BJ (cell line): ENCODE results near the gene NDUFA7. TPM values are rescaled to one million over a fixed set of nuclear protein-coding genes. Genes with fewer than 3 reads are reported as not detected.

ENCODE experiments used
- CTCF ChIA-PET: fragments of 350-600 bp; formaldehyde crosslinking; extraction: SDS; loops from one replicate; lab custom pipeline; 2021; ENCODE audit warnings: antibody characterized with exemption, inconsistent platforms; lab: Yijun Ruan, JAX
- POLR2A ChIA-PET: fragments of 300-600 bp; sonication (Branson Sonifier 250); formaldehyde crosslinking; extraction: SDS; loops from one replicate; lab custom pipeline; 2021; ENCODE audit warnings: antibody characterized with exemption; lab: Charles Lee
- DNase-seq: peaks from one replicate; pipeline ENCODE4 v3.0.0-alpha.2; 2011; ENCODE audit warnings: low read depth
- H3K27me3 ChIP-seq: 2 replicates; pipeline ENCODE4 v1.6.0; 2011; ENCODE audit warnings: low read length; ENCODE audit not compliant: control insufficient read depth, insufficient read depth
- H3K36me3 ChIP-seq: 2 replicates; pipeline ENCODE4 v1.5.1; 2011; ENCODE audit warnings: low read length; ENCODE audit not compliant: control insufficient read depth, insufficient read depth
- H3K4me3 ChIP-seq: 2 replicates; pipeline ENCODE4 v1.5.1; 2011; ENCODE audit warnings: low read depth, mild to moderate bottlenecking, control low read depth, low read length
- polyA minus RNA-seq: library from RNA; depleted of rRNA, polyadenylated mRNA; stranded (reverse); fragments of >200 nt; gene quantifications from 2 replicates; pipeline ENCODE4 v1.2.3, GENCODE V29; 2011; rRNA and poly(A)+ RNA removed
- polyA plus RNA-seq: library from polyadenylated mRNA; depleted of rRNA; stranded (reverse); fragments of >200 nt; gene quantifications from 2 replicates; pipeline ENCODE4 v1.2.3, GENCODE V29; 2011; rRNA removed
- TF ChIP-seq, protein P1 (sequence below): IDR thresholded peaks from 2 replicates; pipeline ENCODE4 v1.5.1; 2011; ENCODE audit warnings: low read depth, mild to moderate bottlenecking, control low read depth, inconsistent platforms, low read length, moderate library complexity; ENCODE audit not compliant: insufficient read depth

The NDUFA7 gene
- polyA plus RNA-seq (40.5 and 48.3 TPM in 2 replicates), polyA minus RNA-seq (53.5 and 85.5 TPM in 2 replicates)

DNA sequence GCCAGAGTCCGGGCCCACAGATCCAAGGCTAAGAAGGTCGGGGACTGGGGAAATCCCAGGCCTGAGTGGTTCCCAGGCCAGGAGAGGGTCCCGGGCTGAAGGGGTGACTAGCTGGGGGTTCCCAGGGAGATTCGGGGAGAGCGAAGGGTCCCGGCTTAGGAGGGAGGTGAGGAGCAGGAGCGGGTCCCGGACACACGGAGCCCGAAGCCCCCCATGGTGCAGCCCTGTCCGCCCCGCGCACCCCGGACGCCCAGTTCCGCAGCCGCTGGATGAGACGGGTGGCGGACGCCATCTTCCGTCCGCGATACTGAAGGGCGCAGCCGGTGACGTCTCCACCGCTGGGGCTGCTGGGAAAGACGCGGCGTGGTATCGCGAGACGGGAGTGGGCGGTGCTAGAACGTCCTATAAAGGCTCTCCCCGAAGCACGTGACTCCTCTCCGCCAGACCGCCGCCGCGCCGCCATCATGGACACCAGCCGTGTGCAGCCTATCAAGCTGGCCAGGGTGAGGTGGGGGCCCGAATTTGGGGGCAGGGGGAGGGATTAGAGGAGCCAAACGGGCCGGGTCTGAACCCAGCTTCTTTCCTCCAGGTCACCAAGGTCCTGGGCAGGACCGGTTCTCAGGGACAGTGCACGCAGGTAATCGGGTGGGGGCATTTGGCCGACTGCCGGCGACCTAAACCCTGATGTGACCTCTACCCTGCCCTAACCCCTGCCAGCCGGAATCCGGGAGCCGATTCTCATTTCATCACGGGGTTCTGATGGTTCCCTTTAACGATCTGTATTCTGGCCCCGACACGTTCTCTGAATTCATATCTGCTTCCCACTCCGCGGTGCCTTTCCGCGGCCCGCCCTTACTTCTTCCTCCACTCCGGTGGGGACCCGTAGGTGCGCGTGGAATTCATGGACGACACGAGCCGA lies at the start of gene NDUFA7, which contains the start of gene RPS28:
NDUFA7 (minus strand) TSS at position 309 of the 919 bp plus-strand sequence; CDS start at position 292, 17 bp downstream.
RPS28 (plus strand) TSS at position 430 of the 919 bp plus-strand sequence; CDS start at position 465, 35 bp downstream.
- TF ChIP-seq, protein P1, sequence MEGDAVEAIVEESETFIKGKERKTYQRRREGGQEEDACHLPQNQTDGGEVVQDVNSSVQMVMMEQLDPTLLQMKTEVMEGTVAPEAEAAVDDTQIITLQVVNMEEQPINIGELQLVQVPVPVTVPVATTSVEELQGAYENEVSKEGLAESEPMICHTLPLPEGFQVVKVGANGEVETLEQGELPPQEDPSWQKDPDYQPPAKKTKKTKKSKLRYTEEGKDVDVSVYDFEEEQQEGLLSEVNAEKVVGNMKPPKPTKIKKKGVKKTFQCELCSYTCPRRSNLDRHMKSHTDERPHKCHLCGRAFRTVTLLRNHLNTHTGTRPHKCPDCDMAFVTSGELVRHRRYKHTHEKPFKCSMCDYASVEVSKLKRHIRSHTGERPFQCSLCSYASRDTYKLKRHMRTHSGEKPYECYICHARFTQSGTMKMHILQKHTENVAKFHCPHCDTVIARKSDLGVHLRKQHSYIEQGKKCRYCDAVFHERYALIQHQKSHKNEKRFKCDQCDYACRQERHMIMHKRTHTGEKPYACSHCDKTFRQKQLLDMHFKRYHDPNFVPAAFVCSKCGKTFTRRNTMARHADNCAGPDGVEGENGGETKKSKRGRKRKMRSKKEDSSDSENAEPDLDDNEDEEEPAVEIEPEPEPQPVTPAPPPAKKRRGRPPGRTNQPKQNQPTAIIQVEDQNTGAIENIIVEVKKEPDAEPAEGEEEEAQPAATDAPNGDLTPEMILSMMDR = peak; percentile 32; the same call in 1 of the 2 replicates
- ChIA-PET POLR2A (interaction anchor here (0.5 kb wide), 1 partner anchor 116 kb away, joined by 18 read pairs; no protein-coding TSS in a partner anchor), CTCF (interaction anchor here (0.8 to 1.5 kb wide), 3 partner anchors 11 to 14 kb away, joined by 3 to 4 read pairs (median 3); no protein-coding TSS in a partner anchor)
- H3K36me3 ChIP-seq = peaks cover 8% of the 10 kb centered on the region
- H3K27me3 ChIP-seq = no peaks in the 10 kb centered on the region
- peak; percentile 59 for DNase-seq
- peak within 1 kb of the TSS; percentile 62 for H3K4me3 ChIP-seq

DNA sequence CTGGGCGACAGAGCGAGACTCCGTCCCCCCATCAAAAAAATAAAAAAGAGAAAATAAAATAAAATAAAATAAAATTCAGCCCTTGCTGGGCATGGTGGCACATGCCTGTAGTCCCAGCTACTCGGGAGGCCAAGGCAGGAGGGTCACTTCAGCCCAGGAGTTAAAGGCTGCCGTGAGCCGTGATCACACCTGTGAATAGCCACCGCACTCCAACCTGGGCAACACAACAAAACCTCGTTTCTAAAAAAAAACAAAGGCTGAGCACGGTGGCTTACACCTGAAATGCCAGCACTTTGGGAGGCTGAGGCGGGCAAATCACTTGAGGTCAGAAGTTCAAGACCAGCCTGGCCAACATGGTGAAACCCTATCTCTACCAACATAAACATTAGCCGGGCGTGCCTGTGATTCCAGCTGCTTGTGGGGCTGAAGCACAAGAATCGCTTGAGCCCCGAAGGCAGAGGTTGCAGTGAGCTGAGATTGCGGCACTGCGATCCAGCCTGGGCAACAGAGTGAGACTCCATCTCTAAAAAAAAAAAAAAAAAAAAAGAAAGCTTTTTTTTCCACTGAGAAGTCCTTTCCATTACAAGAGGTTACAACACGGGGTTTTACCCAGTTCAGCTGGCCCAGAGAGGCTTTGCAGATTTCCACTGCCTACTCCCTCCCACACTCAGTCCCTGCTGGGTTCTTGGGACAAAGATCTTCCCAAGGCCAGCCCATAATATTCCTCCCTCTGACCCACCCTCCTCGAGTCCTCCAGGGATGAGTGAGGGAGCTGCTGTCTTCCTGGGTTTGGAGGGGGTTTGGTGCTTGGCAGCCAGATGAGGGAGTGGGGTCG lies 49.2 kb upstream of the NDUFA7 start:
- Histone ChIP-seq H3K36me3 (peaks cover 12% of the 10 kb centered on the region), H3K27me3 (no peaks in the 10 kb centered on the region), H3K4me3 (no peak overlapping the region)
- TF ChIP-seq, protein P1 = no peak
- ChIA-PET CTCF (interaction anchor here (1.7 kb wide), 1 partner anchor 16 kb away, joined by 4 read pairs; no protein-coding TSS in a partner anchor), POLR2A (no interaction called here)
- DNase-seq = no peak

DNA sequence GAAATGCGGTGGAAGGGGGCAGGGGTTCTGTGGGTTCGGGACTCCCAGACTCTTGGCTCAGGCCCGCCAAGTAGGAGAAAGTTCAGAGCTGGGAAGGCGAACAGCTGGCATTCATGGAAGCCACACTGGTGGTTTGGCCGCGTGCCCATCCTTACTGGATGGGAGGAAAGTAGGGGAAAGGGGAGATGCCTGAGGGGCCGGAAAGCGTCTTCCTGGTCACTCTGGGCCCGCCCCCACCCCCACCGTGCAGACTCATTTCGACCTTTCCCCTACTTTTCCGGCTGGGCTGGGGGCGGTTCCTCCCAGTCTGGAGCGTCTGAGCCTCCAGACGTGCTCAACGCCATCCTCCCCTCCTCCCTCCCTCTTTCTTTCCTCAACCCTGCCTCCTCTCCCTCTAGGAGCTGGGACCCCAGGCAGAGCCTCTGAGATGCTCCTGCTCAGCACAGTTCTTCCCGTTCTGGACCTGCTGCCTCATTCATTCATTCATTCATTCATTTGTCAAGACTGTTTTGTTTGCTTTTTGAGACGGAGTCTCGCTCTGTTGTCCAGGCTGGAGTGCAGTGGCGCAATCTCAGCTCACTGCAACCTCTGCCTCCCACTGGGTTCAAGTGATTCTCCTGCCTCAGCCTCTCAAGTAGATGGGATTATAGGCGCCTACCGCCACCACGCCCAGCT lies 46.3 kb upstream of the NDUFA7 start:
- Histone ChIP-seq H3K4me3 (0 out of 2 replicates have a peak overlapping the region, but pooled peaks have one; percentile 6), H3K36me3 (peaks cover 3% of the 10 kb centered on the region), H3K27me3 (no peaks in the 10 kb centered on the region)
- POLR2A ChIA-PET = interaction anchor here (0.8 to 0.9 kb wide), 2 partner anchors 23 to 77 kb away, joined by 3 to 5 read pairs; partner anchors contain the start of genes HNRNPM and RAB11B
- DNase-seq = peak; percentile 82
- CTCF ChIA-PET = interaction anchor here (0.9 to 2.1 kb wide), 3 partner anchors 12 to 46 kb away, joined by 3 to 14 read pairs (median 4); partner anchors contain the start of gene MARCHF2
- TF ChIP-seq, protein P1 = no peak

DNA sequence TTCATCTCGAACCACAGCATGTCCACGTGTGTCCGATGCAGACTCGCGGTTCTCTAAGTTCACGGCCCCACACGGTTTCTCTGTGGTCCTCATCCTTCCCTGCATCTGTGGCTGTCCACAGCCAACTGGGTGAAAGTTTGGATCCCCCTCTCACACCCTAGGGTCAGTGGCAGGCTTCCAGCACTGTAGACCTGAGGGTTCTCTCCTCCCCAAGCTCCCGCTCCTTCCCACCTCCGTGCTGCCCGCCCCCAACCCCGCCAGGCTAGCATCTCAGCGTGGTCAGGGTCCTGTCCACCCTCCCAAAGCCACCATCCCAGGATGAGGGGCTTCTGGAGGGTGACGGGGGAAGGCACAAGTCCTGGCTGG lies 45.8 kb upstream of the NDUFA7 start:
- ChIA-PET POLR2A (interaction anchor here (0.9 kb wide), 1 partner anchor 78 kb away, joined by 3 read pairs; the partner anchor contains the start of gene HNRNPM), CTCF (interaction anchor here (0.9 to 2.1 kb wide), 3 partner anchors 12 to 46 kb away, joined by 3 to 14 read pairs (median 4); partner anchors contain the start of gene MARCHF2)
- peaks cover 3% of the 10 kb centered on the region for H3K36me3 ChIP-seq
- TF ChIP-seq, protein P1 = no peak
- no peaks in the 10 kb centered on the region for H3K27me3 ChIP-seq
- H3K4me3 ChIP-seq = 0 out of 2 replicates have a peak overlapping the region, but pooled peaks have one; percentile 6
- no peak for DNase-seq
